Endothelial cell of hepatic sinusoid (primary cell): Measurements from ENCODE around the gene MICB.

Experiments
- in situ Hi-C: cut with HindIII; loops from 2 replicates; pipeline ENCODE4 v1.10.0; 2017; ENCODE audit warnings: low sequenced_read_pairs

The MICB gene

DNA sequence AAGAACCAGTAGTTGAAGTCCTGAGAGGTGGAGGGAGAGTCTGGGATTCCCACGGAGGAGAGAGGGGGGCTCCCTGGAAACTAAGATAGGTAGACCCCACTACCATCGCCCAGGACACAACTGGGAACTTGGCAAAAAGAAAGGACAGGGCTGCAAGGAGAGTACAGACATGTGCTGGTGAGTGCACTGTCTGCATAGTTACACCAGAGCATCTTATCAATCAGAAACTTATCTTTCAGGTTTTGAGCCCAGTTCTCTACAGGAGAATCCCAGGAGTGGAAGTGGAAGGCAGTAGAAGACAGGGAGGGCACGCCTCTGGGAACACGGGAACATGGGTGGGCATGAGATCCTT, 61.6 kb downstream of the MICB start:
- in situ Hi-C loops: no loop called here

DNA sequence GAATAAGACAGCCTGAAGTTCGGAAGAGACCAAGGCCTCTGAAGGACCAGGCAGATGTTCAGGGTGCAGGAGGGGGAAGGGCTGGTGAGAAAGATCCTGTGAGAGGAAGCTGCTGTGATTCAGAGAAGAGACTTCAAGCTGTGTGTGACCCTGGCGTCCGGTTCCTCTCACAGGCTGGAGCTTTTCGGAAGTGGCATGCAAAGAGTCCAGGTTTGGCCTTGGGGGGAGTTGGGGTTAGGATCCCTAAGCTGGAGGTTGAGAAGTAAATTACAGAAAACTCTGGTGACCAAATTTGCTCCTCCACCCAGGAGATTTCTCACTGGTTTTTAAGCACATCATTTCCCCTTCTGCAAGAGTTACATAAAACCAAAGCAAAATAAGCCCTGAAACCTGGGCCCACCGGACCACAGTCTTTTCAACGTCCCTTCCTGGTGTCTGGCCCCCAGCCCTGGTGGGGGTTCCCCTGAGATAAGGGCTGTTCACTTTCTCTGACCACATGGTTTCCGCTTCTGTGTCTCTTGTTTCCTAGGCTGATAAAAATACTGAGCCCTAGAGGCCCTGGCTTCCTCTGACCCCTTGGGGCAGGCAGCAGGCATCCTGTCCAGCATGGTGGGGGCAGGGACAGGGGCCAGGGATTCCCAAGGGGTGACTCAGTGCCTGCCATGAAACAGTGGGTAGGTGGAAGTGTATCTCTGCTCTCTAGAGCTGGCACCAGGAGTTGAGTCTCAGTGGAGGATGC, 62.2 kb downstream of the MICB start:
- in situ Hi-C loops: no loop called here

GRCh38 chr6:31560697-31561058, 62.7 kb downstream of the MICB start:
- in situ Hi-C loops: no loop called here
